WTC11 (cell line): ENCODE measurements around the gene PCGF1. TPM values are rescaled to one million over a fixed set of nuclear protein-coding genes. Genes with fewer than 3 reads are reported as not detected.

Experiments used
- ATAC-seq: fragments of 200-7000 bp; cut with Tn5 transposase; 2 replicates; pipeline ENCODE4 v1.10.0; 2021; ENCODE audit warnings: mild to moderate bottlenecking, moderate library complexity
- CTCF ChIA-PET: fragments of 300-600 bp; sonication (Branson Sonifier 250); formaldehyde crosslinking; loops from one replicate; lab custom pipeline; 2021; ENCODE audit warnings: antibody characterized with exemption; lab: Charles Lee
- POLR2A ChIA-PET: fragments of 350-600 bp; sonication (Branson Sonifier 250); formaldehyde crosslinking; loops from one replicate; lab custom pipeline; 2021; ENCODE audit warnings: antibody characterized with exemption; lab: Charles Lee
- DNase-seq: peaks from one replicate; pipeline ENCODE4 v3.0.0; 2021; ENCODE audit warnings: low spot score
- H3K27ac Mint-ChIP-seq: 2 replicates; pipeline ENCODE4 v1.8.0; 2021; ENCODE audit warnings: mixed read lengths
- H3K27me3 Mint-ChIP-seq: 2 replicates; pipeline ENCODE4 v1.8.0; 2021; ENCODE audit warnings: low read depth, mild to moderate bottlenecking, moderate library complexity, mixed read lengths
- H3K36me3 Mint-ChIP-seq: 2 replicates; pipeline ENCODE4 v1.8.0; 2021; ENCODE audit warnings: mixed read lengths
- H3K4me1 Mint-ChIP-seq: 2 replicates; pipeline ENCODE4 v1.8.0; 2022; ENCODE audit warnings: mixed read lengths
- H3K4me3 Mint-ChIP-seq: 2 replicates; pipeline ENCODE4 v1.8.0; 2021; ENCODE audit warnings: mild to moderate bottlenecking, moderate library complexity, mixed read lengths
- H3K9me3 Mint-ChIP-seq: 2 replicates; pipeline ENCODE4 v1.8.0; 2021; ENCODE audit warnings: mixed read lengths
- AFF4 ChIP-seq: sonication (generic); formaldehyde crosslinking; IDR thresholded peaks from 2 replicates; pipeline ENCODE4 v1.8.1; 2023; ENCODE audit warnings: mild to moderate bottlenecking, missing genetic modification reagents, borderline replicate concordance
- ATF3 ChIP-seq: sonication (generic); formaldehyde crosslinking; conservative IDR thresholded peaks from 2 replicates; pipeline ENCODE4 v1.8.1; 2022; ENCODE audit warnings: mild to moderate bottlenecking, missing genetic modification reagents
- CDX4 ChIP-seq: fragments of 250-450 bp; sonication (Bioruptor Pico); IDR thresholded peaks from 2 replicates; pipeline ENCODE4 v1.9.0; 2021; ENCODE audit warnings: moderate library complexity, mild to moderate bottlenecking, inconsistent platforms, borderline replicate concordance
- CREM ChIP-seq: sonication (generic); formaldehyde crosslinking; IDR thresholded peaks from 2 replicates; pipeline ENCODE4 v1.8.1; 2022; ENCODE audit warnings: mild to moderate bottlenecking, missing genetic modification reagents, moderate library complexity
- E2F1 ChIP-seq: sonication (generic); formaldehyde crosslinking; IDR thresholded peaks from 2 replicates; pipeline ENCODE4 v1.8.0; 2022; ENCODE audit warnings: mild to moderate bottlenecking, missing genetic modification reagents
- E2F5 ChIP-seq: sonication (generic); formaldehyde crosslinking; IDR thresholded peaks from 2 replicates; pipeline ENCODE4 v1.8.1; 2022; ENCODE audit warnings: mild to moderate bottlenecking, moderate library complexity, missing genetic modification reagents
- EMX1 ChIP-seq: fragments of 250-450 bp; sonication (Bioruptor Pico); IDR thresholded peaks from 2 replicates; pipeline ENCODE4 v1.8.0; 2021; ENCODE audit warnings: mild to moderate bottlenecking
- KAT7 ChIP-seq: sonication (generic); formaldehyde crosslinking; IDR thresholded peaks from 2 replicates; pipeline ENCODE4 v1.8.1; 2023; ENCODE audit warnings: missing genetic modification reagents, mild to moderate bottlenecking, borderline replicate concordance
- NFYB ChIP-seq: sonication (generic); formaldehyde crosslinking; conservative IDR thresholded peaks from 2 replicates; pipeline ENCODE4 v1.8.0; 2022; ENCODE audit warnings: low read depth, missing genetic modification reagents
- NR3C1 ChIP-seq: sonication (generic); formaldehyde crosslinking; conservative IDR thresholded peaks from 2 replicates; pipeline ENCODE4 v1.8.1; 2023; ENCODE audit warnings: low read depth, mild to moderate bottlenecking, missing genetic modification reagents
- OVOL2 ChIP-seq: fragments of 250-450 bp; sonication (Bioruptor Pico); IDR thresholded peaks from 2 replicates; pipeline ENCODE4 v1.9.0; 2021; ENCODE audit warnings: mild to moderate bottlenecking, borderline replicate concordance
- PREB ChIP-seq: sonication (generic); formaldehyde crosslinking; IDR thresholded peaks from 2 replicates; pipeline ENCODE4 v1.8.1; 2022; ENCODE audit warnings: mild to moderate bottlenecking, missing genetic modification reagents, moderate library complexity, borderline replicate concordance
- PRRX2 ChIP-seq: fragments of 250-450 bp; sonication (Bioruptor Pico); IDR thresholded peaks from 2 replicates; pipeline ENCODE4 v1.8.0; 2021; ENCODE audit warnings: mild to moderate bottlenecking
- RELA ChIP-seq: sonication (generic); formaldehyde crosslinking; IDR thresholded peaks from 2 replicates; pipeline ENCODE4 v1.8.1; 2022; ENCODE audit warnings: missing genetic modification reagents, mild to moderate bottlenecking, borderline replicate concordance
- SOX15 ChIP-seq: fragments of 250-450 bp; sonication (Bioruptor Pico); IDR thresholded peaks from 2 replicates; pipeline ENCODE4 v1.9.0; 2021; ENCODE audit warnings: mild to moderate bottlenecking
- TEAD1 ChIP-seq: sonication (generic); formaldehyde crosslinking; IDR thresholded peaks from 2 replicates; pipeline ENCODE4 v1.8.0; 2022; ENCODE audit warnings: mild to moderate bottlenecking, missing genetic modification reagents
- ZBTB43 ChIP-seq: sonication (generic); formaldehyde crosslinking; IDR thresholded peaks from 2 replicates; pipeline ENCODE4 v1.8.1; 2023; ENCODE audit warnings: mild to moderate bottlenecking, missing genetic modification reagents
- ZMAT4 ChIP-seq: fragments of 250-450 bp; sonication (Bioruptor Pico); IDR thresholded peaks from 2 replicates; pipeline ENCODE4 v1.9.0; 2021; ENCODE audit warnings: mild to moderate bottlenecking
- ZNF121 ChIP-seq: sonication (generic); formaldehyde crosslinking; IDR thresholded peaks from 2 replicates; pipeline ENCODE4 v1.8.0; 2023; ENCODE audit warnings: missing genetic modification reagents
- ZNF671 ChIP-seq: fragments of 250-450 bp; sonication (Bioruptor Pico); IDR thresholded peaks from 2 replicates; pipeline ENCODE4 v1.8.0; 2021; ENCODE audit warnings: mild to moderate bottlenecking
- total RNA-seq: library from RNA; stranded (reverse); gene quantifications from 3 replicates; pipeline ENCODE4 v1.2.3, GENCODE V29; 2021

The PCGF1 gene
- total RNA-seq, 1 experiment from 2014 or later, result 15.7 TPM

- no peak for TF ChIP-seq EMX1 (CRISPR knock-in tag)
- TF ChIP-seq NFYB, result no peak
- TF ChIP-seq PRRX2 (CRISPR knock-in tag), result no peak
- no peak for TF ChIP-seq OVOL2
- TF ChIP-seq AFF4 (CRISPR knock-in tag), result no peak
- no peak for TF ChIP-seq TEAD1
- no peak for TF ChIP-seq KAT7
- TF ChIP-seq RELA, result no peak
- TF ChIP-seq ZBTB43 (CRISPR knock-in tag), result no peak
- no peak for TF ChIP-seq ZNF671 (CRISPR knock-in tag)
- no peak for TF ChIP-seq CDX4 (CRISPR knock-in tag)
- no peak for TF ChIP-seq CREM (CRISPR knock-in tag)
- no peak for TF ChIP-seq ZNF121 (CRISPR knock-in tag)
- TF ChIP-seq E2F5 (CRISPR knock-in tag), result no peak
- TF ChIP-seq NR3C1, result no peak
- no peak for TF ChIP-seq ATF3 (CRISPR knock-in tag)
- no peak for TF ChIP-seq E2F1 (CRISPR knock-in tag)
- no peak for TF ChIP-seq ZMAT4
- no peak for TF ChIP-seq SOX15 (CRISPR knock-in tag)
- no peak for TF ChIP-seq PREB (CRISPR knock-in tag)
- POLR2A ChIA-PET, result interaction anchor here (0.9 kb wide), 1 partner anchor 21 kb away, joined by 3 read pairs; no protein-coding TSS in a partner anchor
- Mint-ChIP-seq H3K36me3 (peaks cover 2% of the 10 kb centered on the region; the same call in 1 of the 2 replicates), H3K27me3 (peaks cover 3% of the 10 kb centered on the region; the same call in 1 of the 2 replicates), H3K9me3 (no peaks in the 10 kb centered on the region), H3K4me1 (peaks cover 8% of the 10 kb centered on the region; the same call in 1 of the 2 replicates), H3K4me3 (no peak overlapping the region), H3K27ac (no peak overlapping the region)
- DNase-seq (no peak), ATAC-seq (no peak)
- CTCF ChIA-PET, result no interaction called here
Observed at GRCh38 chr2:74538881-74539339, 31.4 kb upstream of the PCGF1 start.
